GM21515 (cell line): ENCODE results near the gene TOR2A.
"Not testable (repeated sequence)": the region's sequence is repeated elsewhere in the genome, so short reads cannot be mapped to it uniquely, and the experiment has no call there.

Source experiments
- ATAC-seq: cut with Tn5 transposase; IDR thresholded peaks from one replicate; pipeline ENCODE4 v1.9.1; 2021; ENCODE audit not compliant: unreplicated experiment

The TOR2A gene

DNA sequence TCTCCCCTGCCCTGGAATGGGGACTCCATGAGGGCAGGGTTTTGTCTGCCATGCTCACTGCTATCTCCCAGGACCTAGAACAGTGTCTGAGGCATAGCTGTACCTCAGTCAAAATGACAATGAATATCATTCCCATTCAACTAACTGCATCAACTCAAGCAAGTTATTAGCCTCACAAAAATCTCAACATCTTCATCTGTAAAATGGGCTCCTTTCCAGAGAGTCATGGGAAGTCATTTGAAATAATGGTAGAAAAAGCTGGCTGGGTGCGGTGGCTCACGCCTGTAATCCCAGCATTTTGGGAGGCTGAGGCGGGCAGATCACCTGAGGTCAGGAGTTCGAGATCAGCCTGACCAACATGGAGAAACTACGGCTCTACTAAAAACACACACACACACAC lies 34.0 kb upstream of the TOR2A start:
- ATAC-seq, result no peak

DNA sequence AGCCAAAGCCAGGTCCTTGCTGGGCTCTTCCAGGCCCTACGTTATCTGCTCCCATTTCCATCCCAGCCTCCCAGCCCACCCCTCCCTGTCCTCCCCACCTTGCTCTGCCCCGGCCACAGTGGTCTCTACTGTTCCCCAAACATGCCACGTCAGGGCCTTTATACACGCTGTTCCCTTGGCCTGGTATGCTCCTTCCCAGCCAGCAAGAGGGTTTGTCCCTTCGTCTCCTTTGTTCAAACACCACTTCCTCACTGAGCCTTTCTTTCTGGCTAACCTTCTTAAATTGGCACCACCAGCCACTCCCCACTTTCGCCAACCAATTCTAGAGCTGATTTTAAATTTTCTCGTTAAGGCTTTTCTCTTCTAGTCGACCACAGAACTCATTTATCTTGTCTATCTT lies 33.6 kb upstream of the TOR2A start:
- ATAC-seq, result no peak

DNA sequence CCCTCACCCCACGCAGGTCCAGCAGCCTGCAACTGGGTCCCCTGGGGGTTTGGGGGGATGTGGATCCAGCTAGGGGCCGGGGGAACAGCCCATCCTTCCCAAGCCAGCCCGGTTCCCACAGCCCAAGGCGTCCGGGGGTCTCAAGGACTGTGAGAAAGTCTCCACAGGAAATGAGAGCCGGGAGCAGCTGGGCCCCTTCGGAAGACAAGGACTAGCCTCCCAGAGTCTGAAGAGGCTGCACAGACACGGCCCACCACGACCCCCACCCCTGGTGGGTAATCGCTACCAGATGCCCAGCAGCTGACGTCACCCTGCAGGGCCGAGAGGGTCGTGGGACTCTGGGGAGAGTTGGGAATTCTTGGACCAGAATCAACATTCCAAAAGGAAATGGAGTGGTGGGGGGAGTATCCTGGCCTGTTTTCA lies 32.8 kb upstream of the TOR2A start:
- ATAC-seq, result no peak

DNA sequence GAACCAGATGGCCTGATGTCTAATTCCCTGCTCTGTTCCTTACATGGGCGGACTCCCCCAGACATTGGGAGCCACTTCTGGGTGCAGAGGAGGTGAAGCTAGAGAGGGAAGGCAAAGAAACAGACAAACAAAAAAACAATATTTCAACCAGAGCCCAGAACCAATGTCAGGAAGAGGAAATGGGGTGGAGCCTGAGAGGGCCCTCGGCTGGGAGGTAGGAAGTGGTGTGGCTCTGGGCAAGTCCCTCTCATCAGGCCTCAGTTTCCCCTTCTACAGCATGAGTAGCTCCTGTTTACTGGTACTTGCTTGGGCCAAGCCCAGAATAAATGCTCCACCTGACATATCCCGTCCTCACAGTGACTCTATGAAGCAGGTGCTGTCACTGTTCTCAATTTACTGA lies 32.3 kb upstream of the TOR2A start:
- ATAC-seq, result no peak

DNA sequence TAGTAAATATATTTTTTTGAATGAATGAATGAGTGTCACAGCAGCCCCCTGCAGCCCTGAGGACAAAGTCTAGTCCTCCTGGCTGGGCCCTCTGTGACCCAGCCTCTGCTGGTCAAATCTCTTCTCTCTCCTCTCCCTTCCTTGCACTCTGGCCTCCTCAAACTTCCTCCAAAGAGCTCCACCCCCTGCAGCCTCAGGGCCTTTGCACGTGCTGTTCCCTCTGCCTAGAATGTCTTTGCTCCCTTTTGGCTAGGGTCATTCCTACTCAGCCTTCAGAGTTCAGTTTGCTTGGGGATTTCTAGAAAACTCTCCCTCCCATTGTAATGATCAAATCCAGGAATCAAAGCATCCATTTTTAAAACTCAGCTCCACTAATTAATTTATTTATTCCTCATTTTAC lies 30.3 kb upstream of the TOR2A start:
- no peak for ATAC-seq

DNA sequence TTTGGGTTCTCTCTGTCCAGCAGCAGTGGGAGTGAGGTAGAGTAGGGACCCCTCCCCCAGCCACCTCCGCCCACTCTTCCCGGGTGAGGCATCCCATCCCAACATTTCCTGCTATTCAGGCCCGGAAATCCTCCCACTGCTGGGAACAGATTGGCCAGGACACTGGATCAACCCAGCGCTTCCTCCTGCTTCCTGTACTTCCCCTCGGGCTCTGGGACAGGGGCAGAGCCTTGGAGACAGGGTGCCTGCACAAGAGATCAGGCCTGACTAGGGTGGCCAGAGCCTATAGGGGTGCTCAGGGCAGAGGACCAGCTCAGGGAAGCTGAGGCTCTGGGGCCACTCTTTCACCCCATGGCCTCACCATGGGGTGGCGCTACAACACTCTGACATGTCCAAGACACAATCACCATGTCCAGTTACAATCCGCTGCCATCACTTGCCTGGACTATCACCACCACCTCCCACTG lies 28.9 kb upstream of the TOR2A start:
- no peak for ATAC-seq

DNA sequence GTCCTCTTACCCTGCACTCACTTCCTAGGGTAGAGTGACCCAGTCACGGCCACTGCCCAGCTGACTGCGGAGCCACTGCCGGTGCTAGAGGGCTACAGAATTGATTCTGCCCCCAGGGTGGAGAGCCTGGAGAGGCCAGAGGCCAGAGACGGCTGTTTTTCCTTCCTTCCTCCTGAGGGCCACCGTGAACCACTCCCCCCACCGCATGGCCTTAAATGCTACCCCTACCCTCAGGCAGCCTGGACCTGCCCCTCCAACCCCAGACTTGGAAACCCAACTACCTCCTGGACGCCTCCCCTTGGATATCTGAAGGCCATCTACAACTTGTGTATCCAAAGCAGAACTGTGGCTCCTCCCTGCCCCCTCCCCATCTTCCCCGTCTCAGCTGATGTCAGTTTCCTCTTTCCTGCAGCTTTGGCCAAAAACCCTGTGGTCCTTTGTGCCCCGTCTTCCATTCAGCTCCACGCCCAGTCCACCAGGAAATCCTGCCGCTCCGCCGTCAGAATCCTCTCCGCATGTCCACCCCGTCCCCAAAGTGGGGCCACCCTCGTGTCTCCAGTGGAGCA lies 27.1 kb upstream of the TOR2A start:
- no peak for ATAC-seq

DNA sequence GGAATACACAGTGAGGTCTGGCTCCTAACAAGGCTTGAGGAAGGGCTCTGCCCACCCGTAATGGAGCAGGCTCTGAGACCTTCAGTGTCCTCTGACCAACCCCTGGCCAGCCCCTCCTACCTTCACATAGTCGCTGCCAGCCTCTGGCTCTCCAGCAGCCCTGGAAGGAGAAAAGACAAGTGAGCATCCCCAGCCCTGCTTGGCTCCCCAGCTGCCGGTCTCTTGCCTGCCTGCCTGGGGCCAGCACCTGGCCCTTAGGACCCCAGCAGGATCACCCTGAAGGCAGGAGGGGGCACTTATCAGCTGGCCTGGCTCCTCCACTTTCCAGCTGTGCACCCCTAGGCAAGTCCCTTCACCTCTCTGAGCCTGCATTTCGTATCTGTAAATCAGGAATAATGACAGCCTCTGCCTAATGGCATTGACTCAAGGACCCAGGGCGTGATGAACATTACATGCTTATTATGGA lies 26.4 kb upstream of the TOR2A start:
- no peak for ATAC-seq

DNA sequence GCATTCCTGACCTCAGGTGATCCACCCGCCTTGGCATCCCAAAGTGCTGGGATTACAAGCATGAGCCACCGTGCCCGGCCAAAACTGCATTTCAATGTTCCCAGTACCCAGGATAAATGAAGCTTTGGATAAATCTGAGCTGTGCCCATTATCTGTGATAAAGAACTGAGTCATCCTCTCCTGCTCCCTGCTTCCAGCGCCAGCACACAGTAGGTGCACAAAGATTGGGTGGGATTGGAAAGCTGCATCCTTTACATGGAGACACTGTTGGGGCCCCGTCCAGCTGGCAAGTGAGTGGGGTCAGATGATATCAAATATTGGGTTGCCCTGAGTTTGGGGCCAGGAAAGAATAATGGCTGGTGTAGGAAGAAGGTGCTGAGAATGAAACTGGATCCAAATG lies 26.0 kb upstream of the TOR2A start:
- ATAC-seq, result no peak

DNA sequence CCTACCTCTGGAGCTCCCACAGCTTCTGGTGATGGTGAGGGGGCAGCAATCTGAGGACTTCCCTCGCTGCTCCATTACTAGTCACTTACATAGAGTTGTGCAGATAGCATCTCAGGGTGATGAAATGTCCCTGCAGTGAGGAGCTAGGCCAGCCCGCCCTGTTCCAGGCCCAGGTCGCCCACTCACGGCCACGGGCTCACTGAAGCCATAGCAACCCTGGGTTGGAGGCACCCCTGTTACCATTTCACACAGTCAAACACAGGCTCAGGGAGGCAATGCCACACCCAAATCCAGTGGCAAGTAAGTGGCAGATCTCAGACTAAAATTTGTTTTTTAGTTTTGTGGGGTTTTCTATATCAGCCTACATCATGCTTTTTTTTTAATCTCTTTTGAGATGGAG lies 23.7 kb upstream of the TOR2A start:
- no peak for ATAC-seq

DNA sequence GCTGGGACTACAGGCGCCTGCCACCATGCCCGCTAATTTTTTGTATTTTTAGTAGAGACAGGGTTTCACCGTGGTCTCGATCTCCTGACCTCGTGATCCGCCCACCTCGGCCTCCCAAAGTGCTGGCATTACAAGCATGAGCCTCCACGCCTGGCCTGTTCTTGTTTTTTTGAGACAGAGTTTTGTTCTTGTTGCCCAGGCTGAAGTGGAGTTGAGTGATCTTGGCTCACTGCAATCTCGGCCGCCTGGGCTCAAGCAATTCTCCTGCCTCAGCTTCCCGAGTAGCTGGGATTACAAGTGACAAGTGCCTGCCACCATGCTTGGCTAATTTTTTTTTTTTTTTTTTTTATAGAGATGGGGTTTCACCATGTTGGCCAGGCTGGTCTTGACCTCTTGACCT lies 21.7 kb upstream of the TOR2A start:
- not testable (repeated sequence) for ATAC-seq

DNA sequence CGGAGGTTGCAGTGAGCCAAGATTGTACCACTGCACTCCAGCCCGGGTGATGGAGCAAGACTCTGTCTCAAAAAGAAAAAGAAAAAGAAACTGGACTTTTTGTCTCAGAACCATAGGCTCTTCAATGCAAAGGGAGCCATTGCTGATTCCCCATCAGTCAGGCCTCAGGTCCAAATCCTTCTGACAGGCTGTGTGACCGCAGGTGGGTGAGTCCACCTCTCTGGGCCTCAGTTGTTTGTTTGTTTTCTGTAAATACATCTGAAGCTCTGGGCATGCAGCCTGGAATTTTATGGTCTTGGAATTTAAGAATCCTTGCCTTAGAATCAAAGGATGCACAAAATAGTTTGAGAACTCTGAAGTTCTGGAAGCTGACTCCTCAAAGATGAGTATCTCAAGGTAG lies 21.1 kb upstream of the TOR2A start:
- no peak for ATAC-seq

DNA sequence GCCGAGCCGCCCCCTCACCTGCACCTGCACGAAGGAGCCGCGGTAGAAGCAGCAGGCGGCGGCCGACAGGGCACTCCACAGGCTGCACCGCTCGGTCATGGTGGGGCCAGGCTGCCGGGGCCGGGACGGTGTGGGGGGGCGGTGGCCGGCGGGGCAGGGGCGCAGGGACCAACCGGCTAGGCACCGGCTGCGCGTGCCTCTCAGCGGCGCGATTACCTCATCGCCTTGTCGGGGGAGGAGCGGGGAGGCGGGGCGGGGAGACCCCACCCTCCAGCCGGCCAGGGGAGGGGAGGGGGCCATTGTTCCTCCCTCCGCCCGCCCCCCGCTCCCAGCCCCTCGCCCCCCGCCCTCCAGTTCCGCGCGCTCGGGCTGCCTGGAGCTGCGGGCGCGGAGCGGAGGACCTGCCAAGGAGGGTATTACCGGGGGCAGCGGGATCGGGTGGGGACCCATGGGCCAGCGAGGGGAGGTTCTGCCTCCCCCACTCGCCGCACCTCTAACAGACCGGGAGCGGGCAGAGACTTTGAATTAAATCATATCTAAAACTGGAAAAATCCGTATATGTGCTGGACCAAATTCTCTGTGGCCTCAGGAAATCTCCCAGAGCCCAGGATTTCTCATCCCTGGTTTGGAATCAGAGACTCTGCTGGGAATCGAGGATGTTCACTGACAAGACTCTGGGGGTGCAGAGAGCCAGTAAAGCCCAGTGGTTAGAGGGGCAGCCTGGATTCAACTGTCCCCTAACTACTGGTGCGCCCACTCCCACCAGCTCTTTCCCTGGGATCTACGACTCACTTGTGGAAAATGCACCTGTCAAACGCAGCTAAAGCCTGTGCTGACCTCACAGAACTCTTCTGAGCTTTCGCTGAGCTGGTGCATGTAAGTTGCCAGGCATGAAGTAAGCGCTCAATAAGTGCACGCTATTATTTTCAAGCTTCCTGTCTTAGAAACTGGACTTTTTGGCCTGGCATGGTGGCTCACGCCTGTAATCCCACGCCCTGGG lies 20.3 kb upstream of the TOR2A start:
- ATAC-seq, result no peak

DNA sequence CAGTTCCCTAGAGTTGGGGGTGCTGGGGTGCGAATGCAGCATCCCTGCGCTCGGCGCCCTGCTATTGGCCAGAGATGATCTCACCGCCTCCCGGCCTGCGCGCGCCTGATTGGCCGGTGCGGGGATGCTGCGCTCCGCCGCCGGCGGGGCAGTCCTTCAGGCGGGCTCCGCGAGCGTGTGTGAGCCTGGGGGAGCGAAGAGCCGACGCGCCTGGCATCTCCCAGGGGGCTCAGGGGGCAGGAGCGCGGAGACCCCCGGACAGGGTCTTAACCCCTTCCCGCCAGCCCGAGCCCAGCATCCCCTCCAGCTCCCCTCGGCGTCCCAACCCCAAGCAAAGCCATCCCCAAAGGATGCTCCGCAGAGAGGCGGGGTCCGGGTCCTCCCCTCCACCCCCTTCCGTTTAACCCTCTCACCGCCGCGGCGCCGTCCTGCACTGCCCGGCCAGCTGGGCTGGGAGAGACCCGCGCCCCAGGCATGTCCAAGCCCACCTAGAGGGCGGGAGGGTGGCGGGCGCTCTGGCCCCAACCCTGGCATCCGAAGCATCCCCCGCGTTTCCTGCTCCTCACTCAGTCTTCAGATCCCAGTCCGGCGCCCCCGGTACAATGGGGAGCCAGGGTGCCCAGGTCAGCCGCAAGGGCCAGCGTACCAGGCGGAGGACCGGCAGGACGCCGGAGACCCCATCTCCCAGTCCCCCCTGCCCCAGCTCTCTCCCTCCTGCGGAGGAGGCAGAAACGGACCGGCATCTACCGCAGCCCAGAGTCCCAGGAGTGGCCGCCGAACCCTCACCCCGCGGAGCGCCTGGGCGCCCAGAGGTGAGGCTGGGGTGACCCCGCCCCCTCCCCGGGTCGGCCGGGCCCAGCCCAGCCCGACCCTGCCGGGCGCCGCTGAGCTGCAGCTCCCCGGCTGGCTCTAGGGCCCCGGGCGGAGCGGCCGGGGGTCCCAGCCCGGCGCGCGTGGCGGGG lies 19.3 kb upstream of the TOR2A start:
- ATAC-seq, result no peak

DNA sequence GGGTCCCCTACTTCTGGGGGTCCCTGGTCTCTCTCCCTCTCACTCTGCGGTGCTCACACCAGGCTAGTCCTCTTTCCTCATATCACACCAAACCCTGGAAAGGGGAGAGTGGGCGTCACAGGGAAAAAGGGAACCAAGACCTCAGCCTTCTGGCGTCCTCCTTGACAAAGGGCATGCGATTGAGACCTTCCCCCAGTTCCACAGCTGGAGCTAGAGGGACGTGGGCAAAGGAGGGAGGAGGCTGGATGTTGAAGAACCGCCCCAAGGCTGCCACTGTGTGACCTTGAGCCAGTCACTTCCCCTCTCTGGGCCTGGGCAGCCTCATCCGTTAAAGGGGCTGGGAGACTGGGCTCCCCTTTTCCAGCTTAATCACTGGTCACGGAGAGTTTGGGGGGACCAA lies 18.5 kb upstream of the TOR2A start:
- ATAC-seq, result no peak

DNA sequence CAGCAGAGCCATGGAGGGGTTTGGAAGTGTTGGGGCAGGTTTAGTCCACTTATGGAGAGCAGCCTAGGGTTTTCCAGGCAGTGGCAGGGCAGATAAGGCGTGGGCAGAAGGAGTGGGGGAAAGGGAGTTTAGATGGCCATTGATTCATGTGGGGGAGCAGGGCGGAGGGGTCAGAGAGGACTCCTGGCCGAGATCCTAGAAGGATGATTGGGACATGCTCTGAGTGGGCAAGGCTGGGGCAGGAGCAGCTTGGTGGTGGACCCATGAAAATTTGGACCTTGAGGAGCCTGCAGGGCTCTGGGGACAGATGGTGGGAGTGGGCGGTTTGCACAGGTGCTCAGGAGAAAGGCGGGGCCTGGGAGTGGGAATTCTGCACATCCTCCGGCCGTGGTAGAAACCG lies 18.1 kb upstream of the TOR2A start:
- no peak for ATAC-seq

DNA sequence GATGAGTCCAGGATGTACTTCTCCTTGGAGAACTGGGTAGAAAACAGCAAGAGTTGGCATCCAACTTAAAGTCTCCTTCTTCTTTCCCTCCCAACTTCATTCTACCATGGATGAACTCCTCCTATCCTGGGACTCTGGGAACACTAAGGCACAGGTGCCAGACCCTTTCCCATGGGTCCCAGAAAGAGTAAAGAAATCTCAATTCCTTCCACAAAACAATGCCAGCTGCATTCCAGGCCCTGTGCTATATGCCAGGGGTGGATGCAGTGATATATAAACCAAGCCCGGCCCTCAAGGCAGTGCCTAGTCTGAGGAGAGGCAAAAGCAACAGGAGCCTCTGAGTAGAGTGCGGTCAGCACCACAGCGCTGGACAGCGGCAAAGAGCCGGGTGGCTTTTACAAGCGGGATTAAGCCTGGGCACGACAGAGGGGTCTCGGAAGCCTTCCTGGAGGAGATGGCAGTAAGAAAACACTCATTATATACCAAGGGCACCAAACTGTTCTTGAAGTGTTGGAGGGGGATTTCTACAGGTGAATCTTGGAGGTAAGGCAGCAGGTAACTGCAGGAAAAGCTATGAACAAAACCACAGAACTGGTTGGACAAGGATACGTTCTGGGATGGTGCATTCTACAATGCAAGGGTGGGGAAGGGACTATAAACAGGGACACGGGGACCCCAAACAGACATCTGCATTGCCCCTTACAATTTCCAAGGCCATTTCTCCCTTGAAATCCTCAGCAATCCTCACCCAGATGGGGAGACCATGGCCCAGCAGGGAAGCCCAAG lies 16.4 kb upstream of the TOR2A start:
- no peak for ATAC-seq

DNA sequence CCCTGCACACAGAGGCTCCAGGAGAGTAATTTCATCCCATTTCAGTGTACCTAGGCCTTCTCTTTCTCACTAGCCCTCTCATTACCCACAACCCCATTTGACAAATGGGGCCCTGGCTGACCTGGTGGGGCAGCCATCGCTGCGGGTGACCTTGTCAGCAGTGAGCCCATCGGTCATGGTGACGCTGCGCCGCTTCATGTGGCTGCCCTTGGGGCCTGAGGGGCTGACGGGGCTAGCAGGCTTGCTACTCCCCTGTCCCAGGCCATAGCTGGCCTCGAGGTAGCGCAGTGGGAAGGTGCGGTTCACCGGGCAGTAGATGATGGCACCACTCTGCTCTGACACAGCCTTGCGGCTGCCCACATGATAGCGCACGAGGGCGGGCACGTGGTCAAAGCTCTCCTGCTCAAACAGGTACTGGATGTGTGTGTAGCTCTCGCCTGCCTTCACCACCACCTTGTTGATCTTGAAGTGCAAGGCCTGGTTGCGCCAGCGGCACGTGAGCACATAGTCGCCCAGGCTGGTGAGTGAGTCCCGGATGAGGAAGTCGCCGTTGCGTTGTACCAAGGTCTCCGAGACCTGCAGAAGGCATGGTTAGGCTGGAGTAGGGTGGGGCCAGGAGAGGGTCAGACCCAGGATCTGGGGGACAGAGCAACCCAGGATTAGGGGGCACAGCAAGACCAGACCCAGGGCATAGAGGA lies 14.1 kb upstream of the TOR2A start:
- no peak for ATAC-seq

DNA sequence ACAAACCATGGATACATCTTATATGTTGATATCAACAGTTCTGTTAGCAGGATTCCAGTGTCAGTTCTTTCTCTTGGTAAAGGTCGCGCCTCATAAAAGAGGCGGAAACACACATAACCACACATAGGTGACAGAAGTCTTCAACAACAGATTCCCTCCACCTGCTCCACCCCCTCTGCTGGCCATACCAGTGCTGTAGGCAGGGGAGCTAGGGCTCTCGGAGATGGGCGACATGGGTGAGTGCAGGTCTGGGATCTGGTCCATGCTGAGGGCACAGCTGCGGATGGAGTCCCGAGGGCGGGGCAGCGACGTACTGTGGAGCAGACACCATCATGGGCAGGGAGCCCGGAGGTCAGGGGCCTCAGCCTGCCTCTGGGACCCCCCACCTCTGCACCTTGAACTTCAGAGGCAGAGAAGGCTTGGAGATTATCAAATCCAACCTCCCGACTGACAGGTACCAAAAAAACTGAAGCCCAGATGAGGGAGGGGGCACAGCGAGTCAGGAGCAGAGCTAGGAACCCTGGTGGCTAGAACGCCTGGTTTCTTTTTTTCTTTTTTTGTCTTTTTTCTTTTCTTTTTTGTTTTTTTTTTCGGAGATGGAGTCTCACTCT lies 12.0 kb upstream of the TOR2A start:
- ATAC-seq, result no peak
